Panc1 (cell line): ENCODE measurements around the gene B4GALT5.

ENCODE experiments used
- POLR2AphosphoS5 ChIP-seq: IDR thresholded peaks from 2 replicates; pipeline ENCODE4 v1.6.1; 2012; ENCODE audit warnings: mild to moderate bottlenecking, low read depth, low read length, moderate library complexity
- REST ChIP-seq, 2 experiments: IDR thresholded peaks; 2 replicates each; pipeline ENCODE4 v1.6.1; 2011 to 2012; ENCODE audit warnings: low read depth in 2 of 2, control low read depth in 1 of 2, low read length in 1 of 2, mild to moderate bottlenecking in 1 of 2, moderate library complexity in 1 of 2; ENCODE audit not compliant: insufficient read depth in 1 of 2
- SIN3A ChIP-seq: IDR thresholded peaks from 2 replicates; pipeline ENCODE4 v1.6.1; 2012; ENCODE audit warnings: low read depth, mild to moderate bottlenecking, low read length, moderate library complexity, borderline replicate concordance; ENCODE audit not compliant: insufficient read depth
- TCF7L2 ChIP-seq: IDR thresholded peaks from 2 replicates; pipeline ENCODE4 v1.6.1; 2011; ENCODE audit warnings: mild to moderate bottlenecking, low read depth, low read length, inconsistent platforms
- TF ChIP-seq, protein P1 (sequence below): fragments of 450-650 bp; IDR thresholded peaks from 2 replicates; pipeline ENCODE4 v1.5.1; 2017; ENCODE audit warnings: mild to moderate bottlenecking

DNA sequence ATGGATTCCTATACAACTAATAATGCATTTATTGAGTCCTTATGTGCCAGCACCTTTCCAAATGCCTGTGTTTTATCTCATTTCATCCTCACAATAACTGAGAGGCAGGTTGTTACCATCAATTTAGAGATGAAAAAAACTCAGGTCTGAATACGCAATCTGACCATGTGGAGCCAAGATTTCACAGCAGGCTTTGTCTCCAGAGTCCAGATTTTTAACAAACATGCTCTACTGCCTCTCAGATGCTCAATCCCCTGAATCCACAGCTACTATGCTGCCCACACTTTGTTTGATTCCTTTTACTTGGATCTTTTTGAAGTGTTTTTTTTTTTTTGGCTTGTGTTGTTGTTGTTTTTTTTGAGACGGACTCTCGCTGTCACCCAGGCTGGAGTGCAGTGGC, 46.8 kb downstream of the B4GALT5 start:
- TF ChIP-seq, protein P1, sequence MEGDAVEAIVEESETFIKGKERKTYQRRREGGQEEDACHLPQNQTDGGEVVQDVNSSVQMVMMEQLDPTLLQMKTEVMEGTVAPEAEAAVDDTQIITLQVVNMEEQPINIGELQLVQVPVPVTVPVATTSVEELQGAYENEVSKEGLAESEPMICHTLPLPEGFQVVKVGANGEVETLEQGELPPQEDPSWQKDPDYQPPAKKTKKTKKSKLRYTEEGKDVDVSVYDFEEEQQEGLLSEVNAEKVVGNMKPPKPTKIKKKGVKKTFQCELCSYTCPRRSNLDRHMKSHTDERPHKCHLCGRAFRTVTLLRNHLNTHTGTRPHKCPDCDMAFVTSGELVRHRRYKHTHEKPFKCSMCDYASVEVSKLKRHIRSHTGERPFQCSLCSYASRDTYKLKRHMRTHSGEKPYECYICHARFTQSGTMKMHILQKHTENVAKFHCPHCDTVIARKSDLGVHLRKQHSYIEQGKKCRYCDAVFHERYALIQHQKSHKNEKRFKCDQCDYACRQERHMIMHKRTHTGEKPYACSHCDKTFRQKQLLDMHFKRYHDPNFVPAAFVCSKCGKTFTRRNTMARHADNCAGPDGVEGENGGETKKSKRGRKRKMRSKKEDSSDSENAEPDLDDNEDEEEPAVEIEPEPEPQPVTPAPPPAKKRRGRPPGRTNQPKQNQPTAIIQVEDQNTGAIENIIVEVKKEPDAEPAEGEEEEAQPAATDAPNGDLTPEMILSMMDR: no peak
- TF ChIP-seq REST (IDR thresholded peaks at IDR 0.05; ENCODE audit: insufficient read depth in 1 of 2, low read depth in 2 of 2, low read length in 1 of 2) (no peak), POLR2AphosphoS5 (no peak), TCF7L2 (no peak), SIN3A (no peak)
